HG03097 (cell line): ENCODE measurements around the gene WBP11.
"Not testable (repeated sequence)": the region's sequence is repeated elsewhere in the genome, so short reads cannot be mapped to it uniquely, and the experiment has no call there.

Experiments
- ATAC-seq: cut with Tn5 transposase; IDR thresholded peaks from one replicate; pipeline ENCODE4 v1.9.1; 2021; ENCODE audit not compliant: unreplicated experiment, low FRiP score

Gene WBP11

GRCh38 chr12:14774074-14774905 is 29.0 kb downstream of the WBP11 start:
- peak; percentile 60 for ATAC-seq

- ATAC-seq = peak; percentile 21
Measured at GRCh38 chr12:14773685-14774073, 29.6 kb downstream of the WBP11 start.

- no peak for ATAC-seq
Measured at GRCh38 chr12:14772946-14773345, 30.3 kb downstream of the WBP11 start.

GRCh38 chr12:14771651-14772137 is 31.6 kb downstream of the WBP11 start:
- no peak for ATAC-seq

GRCh38 chr12:14770496-14771461 is 32.5 kb downstream of the WBP11 start:
- ATAC-seq = peak; percentile 29

GRCh38 chr12:14769969-14770495 is 33.2 kb downstream of the WBP11 start:
- ATAC-seq = peak; percentile 28

- ATAC-seq = no peak
Measured at GRCh38 chr12:14769466-14769968, 33.8 kb downstream of the WBP11 start.

- no peak for ATAC-seq
Measured at GRCh38 chr12:14768823-14769405, 34.4 kb downstream of the WBP11 start.

GRCh38 chr12:14767617-14768016 is 35.7 kb downstream of the WBP11 start:
- ATAC-seq = no peak

GRCh38 chr12:14766649-14767215 is 36.5 kb downstream of the WBP11 start:
- ATAC-seq = no peak

- not testable (repeated sequence) for ATAC-seq
Measured at GRCh38 chr12:14766020-14766419, 37.3 kb downstream of the WBP11 start.

GRCh38 chr12:14765398-14765797 is 37.9 kb downstream of the WBP11 start:
- ATAC-seq = no peak

GRCh38 chr12:14759711-14760280 is 43.5 kb downstream of the WBP11 start:
- ATAC-seq = not testable (repeated sequence)

- ATAC-seq = no peak
Measured at GRCh38 chr12:14756334-14757143, 46.7 kb downstream of the WBP11 start.

GRCh38 chr12:14751986-14752385 is 51.3 kb downstream of the WBP11 start:
- ATAC-seq = no peak

- ATAC-seq = no peak
Measured at GRCh38 chr12:14743061-14743460, 60.2 kb downstream of the WBP11 start.

GRCh38 chr12:14741942-14742341 is 61.3 kb downstream of the WBP11 start:
- no peak for ATAC-seq

- ATAC-seq = no peak
Measured at GRCh38 chr12:14741153-14741552, 62.1 kb downstream of the WBP11 start.

- not testable (repeated sequence) for ATAC-seq
Measured at GRCh38 chr12:14736441-14736840, 66.8 kb downstream of the WBP11 start.
